ENCODE results near the gene LSAMP. TPM values are rescaled to one million over a fixed set of nuclear protein-coding genes. Genes with fewer than 3 reads are reported as not detected.

LSAMP gene
- total and polyA plus RNA-seq, 2 experiments from 2014 or later = 2.0 to 2.9 TPM

DNA sequence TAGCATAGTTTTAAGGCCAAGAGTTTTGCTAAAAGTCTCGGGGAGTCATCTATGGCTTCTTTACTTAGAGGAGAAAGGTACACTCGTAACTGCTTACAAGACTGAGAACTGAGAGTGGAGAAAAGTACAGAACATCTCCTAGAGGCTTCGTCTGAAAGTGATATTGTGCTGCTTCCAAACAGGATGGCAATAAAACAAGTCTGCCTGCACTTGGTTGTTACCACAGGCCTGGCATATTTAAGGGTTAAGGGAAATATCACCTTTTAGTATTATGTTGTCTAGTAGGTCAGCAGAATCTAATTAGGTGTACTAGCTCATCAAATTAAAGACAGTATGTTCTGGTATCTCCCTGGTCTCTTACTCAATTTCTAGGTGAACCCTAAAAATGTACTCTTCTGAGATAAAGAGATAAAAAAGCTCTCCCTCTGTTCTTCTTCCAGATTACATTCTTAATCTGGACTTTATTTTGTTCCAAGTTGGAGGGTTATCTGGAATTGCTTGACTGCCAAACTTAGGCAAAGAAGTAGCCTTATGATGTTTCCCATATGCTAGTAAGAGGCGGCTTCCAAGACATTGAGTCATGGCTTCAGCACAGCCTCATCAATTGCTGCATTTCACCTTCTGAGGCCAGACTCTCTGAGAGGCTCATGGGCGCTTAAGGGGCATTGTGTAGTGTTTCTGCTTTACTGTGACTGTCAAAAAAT, 181.3 kb downstream of the LSAMP start:
- Histone ChIP-seq H3K9me2 (ENCODE audit: insufficient read depth) (no peaks in the 10 kb centered on the region), H3F3A (replicated peaks; ENCODE audit: low read depth) (no peaks in the 10 kb centered on the region), H3K4me2 (no peak overlapping the region), H3K4me1 (ENCODE audit: insufficient read depth) (peaks cover 25% of the 10 kb centered on the region), H4K20me1 (replicated peaks; ENCODE audit: insufficient read depth) (no peaks in the 10 kb centered on the region), H3K4me3 (no peak overlapping the region), H3K27ac (ENCODE audit: low read depth) (no peak overlapping the region), H3K79me2 (replicated peaks; ENCODE audit: insufficient read depth) (no peaks in the 10 kb centered on the region), H3K27me3 (ENCODE audit: insufficient read depth) (peaks cover 51% of the 10 kb centered on the region), H2AFZ (no peak overlapping the region), H3K36me3 (ENCODE audit: insufficient read depth) (no peaks in the 10 kb centered on the region)
- Mint-ChIP-seq H3K4me1 (peaks cover 36% of the 10 kb centered on the region), H3K27ac (no peak overlapping the region), H3K4me3 (no peak overlapping the region), H3K27me3 (ENCODE audit: insufficient read depth, low read depth, poor library complexity) (peaks cover 42% of the 10 kb centered on the region), H3K36me3 (ENCODE audit: low read depth) (no peaks in the 10 kb centered on the region), H3K9me3 (no peaks in the 10 kb centered on the region)
- ATAC-seq (no peak), DNase-seq (ENCODE audit: low spot score) (no peak)
- TF ChIP-seq REST (IDR thresholded peaks at IDR 0.05; ENCODE audit: unreplicated experiment) = no peak
- TF ChIP-seq ZNF331 (CRISPR knock-in tag; IDR thresholded peaks at IDR 0.05; ENCODE audit: low read depth) = no peak
- TF ChIP-seq EZH2phosphoT487 (IDR thresholded peaks at IDR 0.05; ENCODE audit: unreplicated experiment) = no peak
- no peak for TF ChIP-seq ZNF114 (CRISPR knock-in tag; IDR thresholded peaks at IDR 0.05)
- no peak for TF ChIP-seq EZH2 (IDR thresholded peaks at IDR 0.05; ENCODE audit: low read depth, unreplicated experiment)
- no peak for TF ChIP-seq CTCF (conservative IDR thresholded peaks at IDR 0.05; ENCODE audit: low read depth in 2 of 2)

GRCh38 chr3:116260491-116260890, 184.8 kb downstream of the LSAMP start:
- H3K36me3 Mint-ChIP-seq (ENCODE audit: low read depth) = no peaks in the 10 kb centered on the region
- DNase-seq (ENCODE audit: low spot score) = peak; percentile 37
- Histone ChIP-seq H3K27ac (ENCODE audit: low read depth) (no peak overlapping the region), H3K9me2 (ENCODE audit: insufficient read depth) (no peaks in the 10 kb centered on the region), H3K36me3 (ENCODE audit: insufficient read depth) (no peaks in the 10 kb centered on the region), H3K4me2 (peak overlapping the region; percentile 17; the same call in 1 of the 2 replicates), H3K27me3 (ENCODE audit: insufficient read depth) (peaks cover 82% of the 10 kb centered on the region), H3K4me3 (no peak overlapping the region), H3K4me1 (ENCODE audit: insufficient read depth) (peaks cover 52% of the 10 kb centered on the region), H2AFZ (no peak overlapping the region), H3K79me2 (replicated peaks; ENCODE audit: insufficient read depth) (no peaks in the 10 kb centered on the region), H3F3A (replicated peaks; ENCODE audit: low read depth) (no peaks in the 10 kb centered on the region), H4K20me1 (replicated peaks; ENCODE audit: insufficient read depth) (no peaks in the 10 kb centered on the region)
- H3K9me3 Mint-ChIP-seq = no peaks in the 10 kb centered on the region
- H3K4me3 Mint-ChIP-seq = no peak overlapping the region
- peaks cover 50% of the 10 kb centered on the region for H3K27me3 Mint-ChIP-seq (ENCODE audit: insufficient read depth, low read depth, poor library complexity)
- ATAC-seq = peak; percentile 79
- TF ChIP-seq CTCF (conservative IDR thresholded peaks at IDR 0.05; ENCODE audit: low read depth in 2 of 2) (no peak), EZH2phosphoT487 (IDR thresholded peaks at IDR 0.05; ENCODE audit: unreplicated experiment) (no peak), EZH2 (IDR thresholded peaks at IDR 0.05; ENCODE audit: low read depth, unreplicated experiment) (no peak), CREB1 (CRISPR knock-in tag; IDR thresholded peaks at IDR 0.05; ENCODE audit: low read depth) (no peak)
- peaks cover 48% of the 10 kb centered on the region for H3K4me1 Mint-ChIP-seq
- H3K27ac Mint-ChIP-seq = no peak overlapping the region
